Occipital lobe (tissue), 2 donors: Measurements from ENCODE around the gene OR7D2. TPM values are rescaled to one million over a fixed set of nuclear protein-coding genes. Genes with fewer than 3 reads are reported as not detected.
A peak's percentile ranks its signal among the peaks of the same experiment; 100 is the strongest.
"Not testable (repeated sequence)": the region's sequence is repeated elsewhere in the genome, so short reads cannot be mapped to it uniquely, and the experiment has no call there.

Source experiments
- DNase-seq: peaks from one replicate; lab custom pipeline; 2025; lab: John Stamatoyannopoulos, UW
- total RNA-seq: library from RNA; depleted of rRNA; stranded (reverse); fragments of >200 nt; gene quantifications from one replicate; pipeline ENCODE4 v1.2.3, GENCODE V29; 2014

OR7D2 gene
- total RNA-seq = not detected

DNA sequence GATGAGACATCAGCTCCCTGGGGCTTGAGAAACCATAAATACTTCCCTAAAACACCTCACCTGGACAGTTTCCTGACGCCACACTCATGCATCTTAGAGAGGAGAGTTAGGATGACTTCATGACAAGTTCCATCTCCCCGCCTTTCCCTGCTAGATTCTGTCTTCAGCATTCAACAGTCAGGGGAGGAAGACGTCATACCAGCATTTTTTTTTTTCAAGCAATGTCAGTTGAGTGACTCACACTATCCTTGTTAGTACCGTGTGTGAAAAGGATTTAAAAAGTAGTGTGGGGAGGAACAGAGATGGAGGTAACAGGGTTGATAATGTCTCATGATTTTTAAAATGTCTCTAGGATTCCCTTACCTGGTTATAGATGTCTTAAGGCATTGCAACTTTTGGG, at the start of gene OR7D2:
OR7D2 (plus strand) TSS at position 79 of the 400 bp plus-strand sequence. CDS start 6,803 bp downstream, outside the sequence.
- DNase-seq = no peak

DNA sequence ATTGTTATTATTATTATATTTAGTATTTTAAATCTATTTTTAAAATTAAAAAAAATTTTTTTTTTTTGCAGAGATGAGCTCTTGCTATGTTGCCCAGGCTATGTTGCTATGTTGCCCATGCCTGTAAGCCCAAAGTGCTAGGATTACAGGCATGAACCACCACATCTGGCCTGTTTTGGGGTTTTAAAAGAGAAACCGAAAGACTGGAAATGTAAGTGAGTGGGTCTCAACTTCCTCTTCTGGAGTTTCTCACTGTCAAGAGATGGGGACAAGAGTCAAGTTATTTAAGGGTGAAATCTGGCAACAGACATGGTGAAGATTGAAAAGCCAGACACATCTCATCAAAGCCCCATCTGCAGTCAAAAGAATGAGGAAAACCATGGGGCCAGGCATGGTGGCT, 47.8 kb upstream of the OR7D2 start:
- DNase-seq = no peak

DNA sequence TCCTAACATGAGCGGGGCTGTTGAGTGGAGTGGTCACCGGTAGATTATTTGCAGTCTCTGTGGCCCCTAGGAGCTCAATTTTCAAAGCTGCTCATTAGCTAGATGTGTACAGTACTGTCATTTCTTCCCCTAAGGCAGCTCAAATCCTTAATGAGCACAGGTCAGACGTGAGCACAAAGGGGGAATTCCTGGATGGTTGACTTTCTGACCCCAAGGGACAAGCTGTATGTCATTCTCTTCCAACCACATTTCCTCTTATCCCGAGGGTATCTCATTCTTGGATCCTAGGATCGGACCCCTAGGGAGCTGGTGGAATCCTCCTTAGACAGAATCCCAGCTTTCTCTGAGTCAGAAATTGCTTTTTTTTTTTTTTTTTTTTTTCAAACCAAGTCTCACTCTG, 46.4 kb upstream of the OR7D2 start:
- DNase-seq = no peak

DNA sequence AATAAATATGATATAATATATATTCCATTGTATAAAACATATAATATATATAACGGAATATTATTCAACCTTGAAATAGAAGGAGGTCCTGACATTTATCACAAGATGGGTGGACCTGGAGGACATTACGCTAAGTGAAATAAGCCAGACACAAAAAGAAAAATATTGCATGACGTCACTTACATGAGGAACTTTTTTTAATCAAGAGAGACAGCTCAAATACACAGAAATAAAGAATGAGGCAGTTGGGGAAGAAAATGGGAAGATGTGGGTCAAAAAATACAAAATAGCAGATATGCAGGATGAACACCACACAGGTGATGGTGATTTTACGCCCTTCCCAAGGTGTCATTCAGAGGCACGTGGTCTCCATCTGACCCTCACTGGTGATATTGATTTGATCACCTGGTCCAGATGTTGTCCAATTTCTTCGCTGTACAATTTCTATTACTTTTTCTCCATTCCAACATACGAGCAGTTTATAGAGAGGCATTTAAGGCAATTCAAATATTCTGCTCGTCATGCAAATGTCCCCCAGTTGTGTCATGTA, 39.1 kb upstream of the OR7D2 start:
- no peak for DNase-seq

DNA sequence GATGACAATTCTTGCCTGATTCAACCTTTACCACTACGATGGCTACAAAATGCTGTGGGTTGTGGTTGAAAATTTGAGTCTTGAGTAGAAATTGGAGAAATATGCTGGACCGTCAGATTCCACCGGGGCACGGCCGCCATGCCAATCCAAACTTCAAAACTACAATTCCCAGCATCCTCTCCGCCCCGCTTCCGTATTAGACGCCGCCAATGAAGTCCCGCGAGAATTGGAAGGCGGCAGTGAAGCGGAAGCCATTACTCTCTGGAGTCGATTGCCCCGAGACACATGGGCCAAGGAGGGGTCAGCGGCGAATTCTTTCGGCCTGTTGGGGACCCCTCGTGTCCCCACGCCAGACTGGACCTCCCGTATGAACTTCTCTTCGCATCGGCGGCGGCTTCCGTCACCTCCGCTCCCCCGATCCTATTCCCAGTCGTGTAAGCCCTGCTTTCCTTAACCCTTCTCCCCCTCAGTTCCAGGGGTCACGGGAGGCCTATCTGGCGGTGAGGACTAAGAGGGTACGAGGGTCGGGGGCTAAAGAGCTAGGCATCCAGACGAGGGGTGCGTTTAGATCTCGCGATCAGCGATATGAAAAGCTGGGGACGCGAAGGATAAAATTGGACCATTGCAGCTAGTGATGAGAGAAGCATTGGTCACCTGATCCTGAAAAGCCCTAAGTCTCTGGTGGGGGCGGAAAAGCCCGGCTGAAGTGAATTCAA, 38.5 kb upstream of the OR7D2 start, which contains the start of gene ZNF317:
ZNF317 (plus strand) TSS at position 239 of the 716 bp plus-strand sequence. CDS start 15,620 bp downstream, outside the sequence.
- DNase-seq = peak; percentile 83

DNA sequence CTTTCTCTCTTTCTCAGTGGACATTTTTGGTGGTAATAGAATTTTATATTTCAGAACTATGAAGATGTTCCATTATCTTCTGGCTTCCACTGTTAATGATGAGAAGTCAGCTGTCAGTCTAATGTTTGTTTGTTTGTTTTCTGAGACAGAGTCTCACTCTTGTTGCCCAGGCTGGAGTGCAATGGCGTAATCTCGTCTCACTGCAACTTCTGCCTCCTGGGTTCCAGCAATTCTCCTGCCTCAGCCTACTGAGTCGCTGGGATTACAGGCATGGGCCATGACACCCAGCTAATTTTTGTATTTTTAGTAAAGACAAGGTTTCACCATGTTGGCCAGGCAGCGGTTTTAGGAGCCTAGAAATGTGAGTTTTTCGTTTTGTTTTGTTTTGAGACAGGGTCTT, 33.9 kb upstream of the OR7D2 start:
- DNase-seq = no peak

DNA sequence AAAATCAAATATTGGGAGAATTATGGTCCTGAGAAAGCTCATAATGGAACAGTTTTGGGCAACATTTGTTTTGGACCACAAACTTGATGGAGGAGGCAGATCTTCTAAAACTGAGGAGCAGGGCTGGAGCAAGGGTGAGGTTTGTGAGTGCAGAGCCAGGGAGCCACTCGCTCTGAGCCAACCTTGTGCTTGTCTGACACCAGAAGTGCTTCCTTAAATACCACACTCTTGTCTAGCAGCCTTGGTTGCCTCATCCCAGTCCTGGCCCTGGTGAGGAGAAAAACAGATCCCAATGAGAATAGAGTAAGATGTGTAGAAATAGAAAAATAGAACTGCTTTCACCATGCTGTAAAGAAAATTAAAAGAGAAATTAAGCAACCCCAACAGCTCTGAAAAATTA, 31.9 kb upstream of the OR7D2 start:
- no peak for DNase-seq

DNA sequence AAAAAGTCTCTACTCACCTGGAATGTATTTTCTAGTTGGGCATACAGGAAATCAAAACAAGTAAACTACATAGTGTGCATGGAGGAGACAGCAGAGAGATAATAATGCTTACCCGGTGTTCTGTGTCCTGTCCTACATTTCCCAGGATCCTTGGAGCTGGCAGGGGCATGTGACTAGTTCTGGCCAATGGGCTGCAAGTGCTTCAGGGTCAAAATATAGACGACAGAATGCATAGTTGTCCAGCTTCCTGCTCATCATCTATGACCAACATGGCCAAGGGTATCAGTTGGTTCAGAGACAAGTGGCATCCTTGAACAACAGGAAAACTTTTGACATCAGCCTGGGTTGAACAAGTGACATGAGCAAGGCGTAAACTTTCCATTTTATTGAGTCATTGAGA, 30.1 kb upstream of the OR7D2 start:
- no peak for DNase-seq

DNA sequence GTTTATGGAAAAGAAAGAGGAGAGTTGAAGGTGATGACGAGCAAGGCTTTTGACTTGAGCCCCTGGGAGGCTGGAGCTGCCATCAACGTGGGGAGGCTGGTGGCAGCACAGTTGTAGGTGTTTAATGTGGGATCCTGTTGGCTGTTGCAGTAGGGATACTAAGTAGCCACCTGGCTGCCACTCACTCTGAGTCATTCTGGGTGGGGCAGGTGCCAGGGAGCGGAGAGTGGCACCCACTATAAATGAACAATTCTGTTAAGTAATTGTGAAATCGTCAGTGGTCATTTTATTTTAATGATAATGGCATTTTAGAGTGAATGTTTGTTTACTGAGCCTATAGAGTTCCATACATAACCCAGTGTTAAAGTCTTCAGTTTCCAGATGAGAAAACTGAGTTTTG, 28.8 kb upstream of the OR7D2 start:
- DNase-seq = no peak

DNA sequence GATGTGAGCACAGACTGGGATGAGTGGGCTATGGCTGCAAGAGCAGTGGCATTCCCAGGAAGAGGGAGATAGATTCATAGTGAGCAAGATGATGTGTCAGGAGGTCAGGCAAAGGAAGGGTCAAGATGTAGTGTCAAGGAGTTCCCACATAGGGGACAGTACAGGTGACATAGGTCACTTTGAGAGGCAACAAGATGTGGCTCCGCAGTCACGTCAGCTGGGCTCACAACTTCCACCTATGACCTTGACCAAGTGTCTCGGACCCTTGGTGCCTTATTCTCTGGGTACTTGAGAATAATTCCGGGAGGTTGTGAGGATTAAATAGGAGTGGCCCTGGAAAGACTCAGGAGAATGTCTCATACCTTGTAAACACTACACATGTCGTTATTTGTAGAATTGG, 28.1 kb upstream of the OR7D2 start:
- DNase-seq = no peak

DNA sequence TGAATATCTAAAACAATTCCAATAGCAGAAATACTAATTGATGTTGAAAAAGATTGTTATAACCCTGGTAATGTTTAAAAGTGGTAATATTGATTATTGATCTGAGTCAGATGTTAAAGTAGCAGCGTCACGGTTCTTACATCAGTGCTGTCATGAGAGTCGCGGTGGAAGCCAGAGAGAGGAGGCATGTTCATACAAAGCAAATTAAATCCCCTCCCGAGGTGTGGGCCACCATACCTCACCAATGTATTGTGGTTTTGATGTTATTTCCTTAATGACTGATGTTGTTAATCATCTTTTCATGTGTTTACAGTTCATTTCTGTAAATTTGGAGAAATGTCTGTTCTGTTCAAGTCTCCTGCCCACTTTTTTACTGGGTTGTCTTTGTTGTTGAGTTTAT, 27.4 kb upstream of the OR7D2 start:
- DNase-seq = no peak

DNA sequence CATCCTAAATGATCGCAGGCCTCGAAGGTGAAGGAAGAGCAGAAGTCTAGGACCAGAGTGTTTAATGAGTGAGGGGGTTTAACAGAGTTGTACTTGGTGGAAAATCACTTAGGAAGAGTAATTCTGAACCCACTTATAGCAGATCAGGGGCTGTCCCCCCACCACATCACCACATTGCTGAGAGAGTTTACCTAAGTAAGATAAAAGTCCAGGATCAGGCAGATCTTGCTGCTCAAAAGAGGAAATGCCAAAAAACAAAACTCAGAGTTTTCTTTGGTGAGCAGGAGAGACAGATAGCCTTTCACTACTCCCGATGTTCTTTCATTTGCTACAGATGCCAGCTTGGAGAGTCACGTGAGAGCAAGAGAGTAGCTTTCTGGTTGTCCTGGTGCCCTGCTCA, 23.2 kb upstream of the OR7D2 start:
- no peak for DNase-seq

DNA sequence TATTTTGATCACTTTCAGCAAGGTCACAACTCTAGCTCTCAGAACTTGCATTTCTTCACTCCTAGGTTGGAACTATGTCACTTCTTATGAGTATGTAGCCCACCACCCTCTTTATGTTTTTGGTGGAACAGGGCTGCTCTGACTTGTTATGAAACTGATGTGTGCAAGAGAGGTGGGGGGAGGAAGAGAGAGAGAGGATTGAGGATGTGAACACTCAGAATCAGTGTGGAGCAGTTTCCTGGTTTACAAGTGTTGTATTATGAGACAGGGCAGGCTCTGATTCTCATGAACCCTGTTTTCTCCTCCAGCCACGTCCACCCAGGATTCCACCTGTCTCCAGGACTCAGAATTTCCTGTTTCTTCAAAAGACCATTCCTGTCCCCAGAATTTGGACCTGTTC, 22.5 kb upstream of the OR7D2 start:
- DNase-seq = no peak

DNA sequence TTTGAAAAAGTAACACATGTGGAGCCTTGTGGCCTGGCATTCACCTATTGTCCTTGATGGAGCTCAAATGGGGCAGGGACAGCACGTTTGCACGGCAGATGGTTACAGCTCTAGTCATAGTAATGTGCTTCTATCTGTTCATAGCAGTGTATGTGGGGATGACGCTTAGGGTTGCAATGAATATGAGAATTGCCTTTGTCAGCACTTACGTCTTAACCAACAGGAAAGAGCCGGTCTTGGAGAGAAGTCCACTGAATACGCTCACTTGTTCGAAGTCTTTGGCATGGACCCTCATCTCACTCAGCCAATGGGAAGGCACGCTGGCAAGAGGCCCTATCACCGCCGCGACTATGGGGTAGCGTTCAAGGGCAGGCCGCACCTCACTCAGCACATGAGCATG, 18.9 kb upstream of the OR7D2 start:
- no peak for DNase-seq

DNA sequence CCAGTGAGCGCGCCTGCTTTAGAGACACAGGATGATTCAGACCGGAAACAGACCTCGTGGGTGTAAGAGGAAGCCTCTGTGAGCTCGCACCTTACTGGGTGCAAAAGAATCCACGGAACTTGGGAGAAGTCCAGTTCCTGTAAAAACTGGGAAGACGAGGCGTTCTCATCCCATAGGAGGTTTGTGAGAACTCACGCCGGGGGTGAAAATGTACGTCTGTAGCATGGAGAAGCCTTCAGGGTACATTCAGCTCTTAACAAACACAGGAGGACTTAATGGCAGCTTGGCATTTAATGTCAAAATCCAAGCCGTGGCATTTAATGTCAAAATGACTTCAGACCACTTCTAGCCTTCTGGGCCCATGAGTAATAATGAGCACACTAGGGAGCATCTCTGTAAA, 17.4 kb upstream of the OR7D2 start:
- no peak for DNase-seq

DNA sequence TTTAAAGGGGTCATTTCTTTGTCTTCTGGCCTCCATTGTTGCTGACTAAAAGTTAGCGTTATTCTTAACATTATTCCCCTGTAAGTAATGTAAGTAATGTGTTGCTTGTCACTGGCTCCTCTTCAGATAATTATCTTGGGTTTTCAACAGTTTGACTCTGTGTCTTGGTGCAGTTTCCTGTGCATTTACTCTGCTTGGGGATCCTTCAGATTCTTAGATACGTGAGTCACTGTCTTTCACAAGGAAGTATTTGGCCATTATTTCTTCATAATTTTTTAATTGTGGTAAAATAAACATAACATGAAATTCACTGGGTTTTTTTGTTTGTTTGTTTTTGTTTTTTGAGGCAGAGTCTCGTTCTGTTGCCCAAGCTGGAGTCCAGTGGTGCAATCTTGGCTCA, 13.5 kb upstream of the OR7D2 start:
- DNase-seq = no peak

DNA sequence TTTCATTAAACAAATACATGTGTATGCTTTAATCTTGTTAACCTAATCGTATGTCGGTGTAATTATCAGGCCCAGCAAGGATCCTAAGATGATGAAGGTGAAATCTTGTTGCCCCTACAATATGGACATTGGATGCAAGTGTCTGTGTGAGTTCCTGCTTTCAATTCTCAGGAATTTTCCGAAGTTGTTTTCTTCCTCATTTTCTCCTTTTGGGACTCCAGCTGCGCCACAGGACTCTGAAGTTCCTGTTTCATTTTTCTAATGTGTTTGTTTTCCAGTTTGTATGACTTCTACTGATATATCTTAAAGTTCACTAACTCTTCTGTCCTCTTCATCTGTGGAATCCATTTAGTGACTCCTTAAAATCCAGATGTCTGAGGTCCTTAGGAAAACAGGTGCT, 11.9 kb upstream of the OR7D2 start:
- DNase-seq = no peak

DNA sequence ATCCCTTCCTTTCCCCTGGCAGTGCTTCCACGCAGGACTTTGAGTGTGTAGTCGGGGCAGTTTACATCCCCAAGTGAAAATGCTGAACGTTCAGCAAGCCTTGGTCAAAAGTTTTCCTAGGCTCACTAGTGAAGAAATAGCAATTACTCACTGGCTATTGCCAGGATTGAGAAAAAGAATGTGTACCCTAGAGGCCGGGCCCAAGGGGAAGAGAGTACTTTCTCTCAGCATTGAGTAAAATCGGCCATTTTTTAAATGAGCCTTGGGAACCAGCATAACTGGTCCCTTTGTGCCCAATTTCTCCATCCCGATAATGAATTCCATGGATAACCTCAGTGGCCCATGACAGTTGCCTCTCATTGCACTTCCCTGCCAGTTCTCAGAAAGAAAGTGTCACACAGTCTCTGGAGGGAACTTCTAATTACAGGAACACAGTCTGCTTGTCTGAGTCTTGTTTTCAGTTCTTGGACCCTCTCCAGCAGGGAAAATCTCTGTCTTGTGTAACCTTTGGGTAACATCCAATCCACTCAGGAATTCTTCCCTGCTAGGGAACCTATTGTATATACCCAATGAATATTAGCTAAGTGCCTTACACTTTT, 7.3 kb upstream of the OR7D2 start:
- no peak for DNase-seq

DNA sequence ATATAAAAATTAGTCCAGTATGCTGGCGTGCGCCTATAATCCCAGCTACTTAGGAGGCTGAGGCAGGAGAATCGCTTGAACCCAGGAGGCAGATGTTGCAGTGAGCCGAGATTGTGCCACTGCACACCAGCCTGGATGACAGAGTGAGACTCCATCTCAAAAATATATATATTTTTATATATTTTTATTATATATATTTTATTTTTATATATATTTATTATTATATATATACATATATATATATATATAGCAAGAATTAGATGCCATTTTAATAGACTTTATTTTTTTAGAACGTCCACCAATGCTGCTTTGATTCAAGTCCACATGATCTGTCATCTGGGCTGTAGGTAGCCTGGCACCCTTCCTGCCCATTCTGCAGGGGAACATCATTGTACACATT, 3.5 kb upstream of the OR7D2 start:
- DNase-seq = no peak

DNA sequence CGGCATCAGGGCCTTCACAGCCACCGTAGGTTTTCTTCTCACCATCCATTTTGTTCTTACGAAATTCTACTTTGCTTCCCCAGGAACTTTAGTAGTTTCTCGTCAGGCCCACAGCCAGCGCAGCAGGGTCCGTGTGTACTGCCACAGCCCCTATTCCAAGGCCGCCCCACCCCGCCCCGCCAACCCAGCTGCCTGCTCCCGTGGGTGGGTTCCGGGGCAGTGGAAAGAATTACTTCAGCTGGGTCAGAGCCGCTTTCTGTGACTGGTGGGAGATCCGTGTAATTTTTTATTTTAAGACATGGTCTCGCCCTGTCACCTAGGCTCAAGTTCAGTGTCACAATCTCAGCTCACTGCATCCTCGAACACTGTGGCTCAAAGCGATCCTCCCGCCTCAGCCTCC, 4.2 kb downstream of the OR7D2 start:
- DNase-seq = no peak

DNA sequence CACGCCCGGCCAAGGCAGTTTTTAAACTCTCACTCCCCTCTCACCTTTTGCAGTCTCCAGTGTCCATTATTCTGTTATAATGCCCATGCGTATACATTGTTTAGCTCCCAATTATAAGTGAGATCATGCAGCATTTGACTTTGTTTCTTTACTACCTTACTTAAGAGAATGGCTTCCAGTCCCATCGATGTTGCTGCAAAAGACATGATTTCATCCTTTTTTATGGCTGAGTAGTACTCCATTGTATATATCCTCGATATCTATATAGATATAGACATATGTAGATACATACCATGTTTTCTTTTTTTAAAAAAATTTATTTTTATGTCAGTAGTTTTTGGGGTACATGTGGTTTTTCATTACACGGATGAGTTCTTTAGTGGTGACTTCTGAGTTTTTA, 8.4 kb downstream of the OR7D2 start:
- no peak for DNase-seq

DNA sequence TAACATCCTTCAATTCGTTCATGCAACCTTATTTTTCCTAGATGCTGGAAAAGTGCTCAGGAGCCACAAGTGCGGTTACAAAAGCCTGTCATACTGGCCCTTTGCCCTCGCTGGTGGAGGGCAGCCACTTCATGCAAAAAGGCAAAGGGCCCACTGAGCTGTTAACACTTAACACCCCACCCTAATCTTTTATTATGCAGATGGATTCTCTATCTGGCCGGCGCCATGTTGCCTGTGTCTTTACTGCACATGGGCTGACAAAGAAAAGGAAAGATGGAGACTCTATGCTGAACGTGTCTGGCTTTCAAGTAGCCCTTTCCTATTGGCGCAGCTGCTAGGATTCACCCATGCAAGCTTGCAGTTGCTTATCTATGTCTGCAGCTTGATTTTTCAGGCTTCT, 10.8 kb downstream of the OR7D2 start:
- DNase-seq = no peak

DNA sequence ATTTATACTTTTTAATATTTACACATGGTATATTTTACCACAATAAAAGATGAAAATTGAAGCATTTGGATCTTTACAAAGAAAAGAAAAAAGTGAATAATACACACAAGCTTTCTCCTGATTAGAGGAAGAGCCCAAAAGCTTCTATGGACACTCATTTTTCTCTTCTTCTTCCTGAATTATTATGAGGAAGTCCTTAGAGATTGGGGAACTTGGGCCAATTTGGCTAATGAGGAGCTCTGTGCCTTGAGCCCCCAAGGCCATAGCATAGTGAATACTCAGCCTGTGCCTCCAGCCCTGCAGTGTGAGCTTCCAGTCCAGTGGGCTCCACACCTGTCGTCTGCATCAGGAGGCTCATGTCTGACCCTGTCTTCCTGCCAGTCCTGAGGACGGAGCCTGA, 19.3 kb downstream of the OR7D2 start:
- not testable (repeated sequence) for DNase-seq
